BLaER1 (cell line): ENCODE data around the gene IFNL1.
"Not testable (repeated sequence)": the region's sequence is repeated elsewhere in the genome, so short reads cannot be mapped to it uniquely, and the experiment has no call there.

Experiments used
- H3K27ac ChIP-seq: shearing (Covaris generic); formaldehyde crosslinking; 2 replicates; pipeline ENCODE4 v1.8.1; 2022
- H3K27me3 ChIP-seq: shearing (Covaris generic); formaldehyde crosslinking; 2 replicates; pipeline ENCODE4 v1.8.1; 2022
- H3K36me3 ChIP-seq: shearing (Covaris generic); formaldehyde crosslinking; 2 replicates; pipeline ENCODE4 v1.8.1; 2022
- H3K4me1 ChIP-seq: shearing (Covaris generic); formaldehyde crosslinking; 2 replicates; pipeline ENCODE4 v1.8.1; 2022
- H3K4me2 ChIP-seq: shearing (Covaris generic); formaldehyde crosslinking; 2 replicates; pipeline ENCODE4 v1.8.1; 2022
- H3K4me3 ChIP-seq: shearing (Covaris generic); formaldehyde crosslinking; 2 replicates; pipeline ENCODE4 v1.8.1; 2022
- H3K9ac ChIP-seq: shearing (Covaris generic); formaldehyde crosslinking; 2 replicates; pipeline ENCODE4 v1.8.1; 2022
- H3K9me3 ChIP-seq: shearing (Covaris generic); formaldehyde crosslinking; 2 replicates; pipeline ENCODE4 v1.8.1; 2022
- H4K20me1 ChIP-seq: shearing (Covaris generic); formaldehyde crosslinking; 2 replicates; pipeline ENCODE4 v1.8.1; 2022
- Cebpa-rat ChIP-seq: shearing (Covaris generic); IDR thresholded peaks from 2 replicates; pipeline ENCODE4 v1.8.1; 2022

Gene IFNL1

DNA sequence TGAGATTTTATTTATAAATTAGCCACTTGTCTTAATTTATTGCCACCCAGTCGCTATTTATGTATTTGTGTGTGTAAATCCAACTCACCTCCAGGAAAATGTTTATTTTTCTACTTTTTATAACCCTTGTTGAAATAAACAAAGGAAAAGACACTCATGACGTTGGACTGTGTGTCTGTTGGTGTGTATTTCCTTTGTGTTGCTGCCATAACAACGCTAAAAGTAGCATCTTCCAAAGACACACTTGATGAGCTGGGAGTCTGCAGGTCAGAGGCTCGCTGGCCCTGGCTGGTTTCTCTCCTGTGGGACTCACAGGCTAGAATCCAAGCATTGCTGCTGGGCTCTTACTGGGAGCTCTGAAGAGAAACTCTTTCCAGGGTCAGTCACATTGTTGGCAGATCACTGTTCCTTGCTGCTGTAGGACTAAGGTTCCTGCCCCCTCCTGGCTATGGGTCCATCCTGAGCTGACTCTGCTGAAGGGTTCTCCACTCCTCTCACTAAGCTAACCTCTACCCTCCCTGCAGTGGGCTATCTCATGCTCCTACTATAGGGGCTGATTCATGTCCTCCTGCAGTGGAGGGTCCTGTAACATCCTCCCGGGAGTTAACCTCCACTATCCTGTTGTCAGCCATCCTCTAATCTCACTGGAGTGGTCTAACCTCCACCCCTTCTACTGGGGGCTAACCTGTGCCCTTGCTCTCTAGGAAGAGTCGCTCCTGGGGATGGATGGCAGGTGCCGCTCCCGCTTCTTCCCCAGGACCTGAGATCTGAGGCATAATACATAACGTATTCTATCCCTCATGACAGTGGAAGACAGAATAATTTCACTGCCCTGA lies 26.0 kb upstream of the IFNL1 start:
- Histone ChIP-seq H3K36me3 (no peaks in the 10 kb centered on the region), H3K9me3 (peaks cover under 1% of the 10 kb centered on the region), H3K4me3 (no peak overlapping the region), H3K4me1 (peaks cover 15% of the 10 kb centered on the region), H3K27ac (no peak overlapping the region), H3K27me3 (no peaks in the 10 kb centered on the region), H3K9ac (no peak overlapping the region), H4K20me1 (no peaks in the 10 kb centered on the region), H3K4me2 (peak overlapping the region; percentile 24; the same call in 1 of the 2 replicates)
- TF ChIP-seq Cebpa-rat, result no peak

DNA sequence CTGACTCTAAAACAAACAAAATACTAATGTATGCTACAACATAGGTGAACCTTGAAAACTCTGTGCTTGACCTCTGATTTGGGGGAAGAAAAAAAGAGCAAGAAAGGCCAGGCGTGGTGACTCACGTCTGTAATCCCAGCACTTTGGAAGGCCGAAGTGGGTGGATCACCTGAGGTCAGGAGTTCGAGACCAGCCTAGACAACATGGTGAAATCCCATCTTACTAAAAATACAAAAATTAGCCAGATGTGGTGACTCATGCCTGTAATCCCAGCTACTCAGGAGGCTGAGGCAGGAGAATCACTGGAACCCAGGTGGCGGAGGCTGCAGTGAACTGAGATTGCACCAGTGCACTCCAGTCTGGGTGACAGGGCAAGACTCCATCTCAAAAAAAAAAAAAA lies 22.3 kb upstream of the IFNL1 start:
- not testable (repeated sequence) for H3K9ac ChIP-seq, H3K9me3 ChIP-seq, H3K4me3 ChIP-seq, H3K4me1 ChIP-seq, H4K20me1 ChIP-seq, H3K27ac ChIP-seq, H3K27me3 ChIP-seq, H3K4me2 ChIP-seq, H3K36me3 ChIP-seq

DNA sequence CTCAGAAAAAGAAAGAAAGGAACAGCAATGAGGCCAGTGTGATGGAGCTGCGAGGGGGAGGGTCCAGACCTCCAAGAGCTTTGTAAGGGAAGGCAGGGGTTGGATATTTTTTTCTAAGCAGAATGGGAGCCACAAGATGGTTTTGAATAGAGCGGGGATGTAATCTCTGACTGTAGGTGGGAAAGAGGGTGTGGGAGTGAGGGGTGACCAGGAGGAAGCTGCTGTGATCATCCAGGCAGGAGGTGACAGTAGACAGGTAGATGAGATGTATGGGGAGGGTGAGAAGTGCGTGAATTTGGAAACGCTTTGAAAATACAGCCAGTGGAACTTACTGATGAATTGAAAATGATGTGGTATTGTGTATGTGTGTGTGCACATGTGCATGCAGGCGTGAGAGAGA lies 20.6 kb upstream of the IFNL1 start:
- H3K27ac ChIP-seq, result no peak overlapping the region
- no peak for TF ChIP-seq Cebpa-rat
- no peaks in the 10 kb centered on the region for H3K27me3 ChIP-seq
- H3K4me2 ChIP-seq, result no peak overlapping the region
- no peaks in the 10 kb centered on the region for H3K9me3 ChIP-seq
- no peaks in the 10 kb centered on the region for H3K36me3 ChIP-seq
- no peaks in the 10 kb centered on the region for H4K20me1 ChIP-seq
- H3K4me1 ChIP-seq, result no peaks in the 10 kb centered on the region; the same call in 1 of the 2 replicates
- no peak overlapping the region for H3K9ac ChIP-seq
- no peak overlapping the region for H3K4me3 ChIP-seq

DNA sequence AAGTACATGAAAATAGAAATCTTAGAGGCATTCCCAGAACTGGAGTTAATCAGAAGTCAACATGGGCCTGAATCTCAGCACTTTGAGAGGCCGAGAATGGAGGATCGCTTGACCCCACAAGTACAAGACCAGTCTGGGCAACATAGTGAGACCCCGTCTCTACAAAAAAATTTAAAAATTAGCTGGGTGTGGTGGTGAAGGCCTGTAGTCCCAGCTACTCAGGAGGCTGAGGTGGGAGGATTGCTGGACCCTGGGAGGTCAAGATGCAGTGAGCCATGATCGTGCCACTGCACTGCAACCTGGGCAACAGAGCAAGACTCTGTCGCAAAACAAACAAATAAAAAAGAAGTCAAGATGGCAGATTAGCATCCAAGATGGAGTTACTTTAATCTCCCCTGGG lies 19.5 kb upstream of the IFNL1 start:
- H3K36me3 ChIP-seq, result no peaks in the 10 kb centered on the region
- H3K4me2 ChIP-seq, result no peak overlapping the region
- H3K9ac ChIP-seq, result no peak overlapping the region
- H3K9me3 ChIP-seq, result peaks cover 8% of the 10 kb centered on the region
- H3K4me3 ChIP-seq, result no peak overlapping the region
- H3K27me3 ChIP-seq, result no peaks in the 10 kb centered on the region
- no peak overlapping the region for H3K27ac ChIP-seq
- no peak for TF ChIP-seq Cebpa-rat
- no peaks in the 10 kb centered on the region for H3K4me1 ChIP-seq
- H4K20me1 ChIP-seq, result no peaks in the 10 kb centered on the region

DNA sequence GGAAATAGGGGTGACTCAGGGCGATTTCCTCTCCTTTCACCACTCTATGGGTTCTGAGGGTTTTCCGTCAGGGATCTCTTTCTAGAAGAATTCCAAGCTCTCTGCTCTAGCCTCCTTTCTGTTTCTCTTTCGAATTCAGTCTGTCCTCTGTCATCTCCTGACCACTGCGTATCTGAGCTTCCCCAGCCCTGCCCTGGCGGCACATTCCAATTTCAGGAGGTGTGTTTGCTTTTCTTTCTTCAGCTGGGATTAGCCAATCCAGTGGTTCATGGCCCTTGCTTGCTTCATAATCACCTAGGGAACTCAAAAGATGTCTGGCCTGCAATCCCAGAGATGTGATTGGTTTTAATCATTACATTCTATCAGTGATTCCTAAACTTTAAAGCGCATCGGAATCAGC lies 18.6 kb upstream of the IFNL1 start:
- H3K27me3 ChIP-seq, result no peaks in the 10 kb centered on the region
- no peak overlapping the region for H3K27ac ChIP-seq
- no peaks in the 10 kb centered on the region for H4K20me1 ChIP-seq
- H3K4me2 ChIP-seq, result no peak overlapping the region
- no peak overlapping the region for H3K4me3 ChIP-seq
- TF ChIP-seq Cebpa-rat, result no peak
- no peaks in the 10 kb centered on the region for H3K4me1 ChIP-seq
- H3K9ac ChIP-seq, result no peak overlapping the region
- H3K9me3 ChIP-seq, result peaks cover 16% of the 10 kb centered on the region
- no peaks in the 10 kb centered on the region for H3K36me3 ChIP-seq

DNA sequence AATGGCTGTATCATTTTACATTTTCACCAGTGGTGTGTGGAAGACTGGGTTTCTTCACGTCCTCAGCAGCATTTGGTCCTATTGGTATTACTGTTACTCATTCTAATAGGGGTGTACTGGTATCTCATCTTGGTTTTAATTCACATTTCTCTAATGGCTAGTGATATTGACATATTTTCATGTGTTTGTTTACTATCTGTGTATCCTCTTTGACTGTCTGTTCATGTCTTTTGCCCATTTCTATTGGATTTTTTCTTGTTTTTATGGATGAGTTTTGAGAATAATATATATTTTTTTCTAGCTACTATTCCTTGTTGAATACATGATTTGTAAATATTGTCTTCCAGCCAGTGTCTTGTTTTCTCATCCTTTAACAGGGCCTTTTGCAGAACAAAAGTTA lies 14.2 kb upstream of the IFNL1 start:
- Histone ChIP-seq H4K20me1 (no peaks in the 10 kb centered on the region), H3K27me3 (no peaks in the 10 kb centered on the region), H3K4me3 (no peak overlapping the region), H3K36me3 (no peaks in the 10 kb centered on the region), H3K4me1 (no peaks in the 10 kb centered on the region), H3K9ac (no peak overlapping the region), H3K27ac (no peak overlapping the region), H3K9me3 (peaks cover 34% of the 10 kb centered on the region), H3K4me2 (no peak overlapping the region)
- no peak for TF ChIP-seq Cebpa-rat

DNA sequence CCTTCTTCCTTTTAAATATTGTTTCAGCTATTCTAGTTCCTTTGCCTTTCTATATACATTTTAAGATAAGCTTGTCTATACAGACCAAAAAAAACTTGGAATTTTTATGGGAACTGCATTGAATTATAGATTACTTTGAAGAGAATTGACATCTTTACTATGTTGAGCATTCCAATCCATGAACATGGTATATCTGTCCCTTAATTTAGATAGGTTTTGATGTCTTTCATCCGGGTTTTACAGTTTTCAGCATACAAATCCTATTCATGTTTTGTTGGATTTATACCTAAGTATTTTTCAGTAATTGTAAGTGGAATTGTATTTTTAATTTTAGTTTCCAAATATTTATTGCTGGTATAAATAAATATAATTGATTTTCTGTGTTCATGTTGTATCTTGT lies 12.2 kb upstream of the IFNL1 start:
- Histone ChIP-seq H3K9me3 (peaks cover 34% of the 10 kb centered on the region), H3K4me1 (no peaks in the 10 kb centered on the region), H3K4me2 (no peak overlapping the region), H3K4me3 (no peak overlapping the region), H3K27ac (no peak overlapping the region), H3K36me3 (no peaks in the 10 kb centered on the region), H4K20me1 (no peaks in the 10 kb centered on the region), H3K9ac (no peak overlapping the region), H3K27me3 (no peaks in the 10 kb centered on the region)
- no peak for TF ChIP-seq Cebpa-rat

DNA sequence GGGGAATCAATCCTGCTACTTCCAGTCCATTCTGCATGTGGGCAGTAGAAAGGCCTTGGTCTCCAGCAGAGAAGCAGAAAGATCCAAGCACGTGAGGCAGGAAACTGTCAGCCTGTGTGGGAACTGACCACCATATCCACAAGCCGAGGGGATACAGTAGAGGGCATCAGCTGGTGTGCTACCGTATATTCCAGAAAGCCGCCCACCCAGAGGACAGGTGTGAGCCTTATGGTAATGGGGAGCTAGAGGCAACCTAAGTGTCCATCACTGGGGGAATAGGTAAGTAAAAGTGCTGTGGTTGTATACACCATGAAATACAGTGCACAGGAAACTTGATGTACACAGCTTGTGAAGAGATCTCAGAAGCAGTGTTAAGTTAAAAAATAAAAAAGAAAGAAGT lies 2.8 kb upstream of the IFNL1 start:
- H3K9me3 ChIP-seq, result peaks cover 11% of the 10 kb centered on the region; the same call in 1 of the 2 replicates
- no peak overlapping the region for H3K4me2 ChIP-seq
- no peaks in the 10 kb centered on the region for H3K36me3 ChIP-seq
- no peak for TF ChIP-seq Cebpa-rat
- H3K4me3 ChIP-seq, result no peak overlapping the region
- H3K27me3 ChIP-seq, result no peaks in the 10 kb centered on the region
- H3K9ac ChIP-seq, result no peak overlapping the region
- H3K27ac ChIP-seq, result no peak overlapping the region
- H4K20me1 ChIP-seq, result no peaks in the 10 kb centered on the region
- peaks cover 8% of the 10 kb centered on the region; the same call in 1 of the 2 replicates for H3K4me1 ChIP-seq

DNA sequence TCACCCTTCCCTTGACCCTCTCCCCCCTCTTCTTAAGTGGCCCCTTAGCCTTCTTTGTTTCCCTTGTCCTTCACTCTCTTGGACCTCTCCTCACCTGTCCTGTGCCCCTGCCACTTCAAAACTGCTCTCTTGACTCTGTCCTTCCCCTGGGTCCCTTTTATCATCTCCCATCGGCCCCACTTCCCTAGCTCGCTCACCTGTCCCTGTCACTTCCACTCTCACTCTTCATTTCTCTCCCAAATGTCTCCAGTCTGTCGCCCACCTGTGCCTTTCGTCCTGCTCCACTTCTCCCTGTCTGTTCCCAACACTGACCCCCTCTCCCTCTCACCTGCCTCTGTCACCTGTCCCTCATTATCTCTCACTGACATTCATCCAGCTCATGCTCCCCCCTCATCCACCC lies 699 bp downstream of the IFNL1 start:
- peaks cover 8% of the 10 kb centered on the region; the same call in 1 of the 2 replicates for H3K4me1 ChIP-seq

DNA sequence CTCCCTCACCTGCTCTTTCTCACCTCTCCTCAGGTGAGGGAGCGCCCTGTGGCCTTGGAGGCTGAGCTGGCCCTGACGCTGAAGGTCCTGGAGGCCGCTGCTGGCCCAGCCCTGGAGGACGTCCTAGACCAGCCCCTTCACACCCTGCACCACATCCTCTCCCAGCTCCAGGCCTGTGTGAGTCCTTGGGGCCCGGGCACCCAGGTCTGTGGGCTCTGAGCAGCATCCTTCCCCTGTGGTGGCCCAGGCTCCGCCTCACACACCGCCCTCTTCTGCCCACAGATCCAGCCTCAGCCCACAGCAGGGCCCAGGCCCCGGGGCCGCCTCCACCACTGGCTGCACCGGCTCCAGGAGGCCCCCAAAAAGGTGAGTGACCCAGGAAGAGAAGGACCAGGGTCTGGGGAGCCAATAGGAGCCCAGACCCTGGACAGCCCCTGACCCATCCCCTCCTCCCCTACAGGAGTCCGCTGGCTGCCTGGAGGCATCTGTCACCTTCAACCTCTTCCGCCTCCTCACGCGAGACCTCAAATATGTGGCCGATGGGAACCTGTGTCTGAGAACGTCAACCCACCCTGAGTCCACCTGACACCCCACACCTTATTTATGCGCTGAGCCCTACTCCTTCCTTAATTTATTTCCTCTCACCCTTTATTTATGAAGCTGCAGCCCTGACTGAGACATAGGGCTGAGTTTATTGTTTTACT lies 1.9 kb downstream of the IFNL1 start:
- Histone ChIP-seq H3K9me3 (no peaks in the 10 kb centered on the region), H3K4me1 (peaks cover 8% of the 10 kb centered on the region; the same call in 1 of the 2 replicates), H4K20me1 (no peaks in the 10 kb centered on the region), H3K9ac (0 out of 2 replicates have a peak overlapping the region, but pooled peaks have one; percentile 8), H3K27ac (no peak overlapping the region), H3K4me3 (no peak overlapping the region), H3K36me3 (no peaks in the 10 kb centered on the region), H3K4me2 (peak overlapping the region; percentile 30; the same call in 1 of the 2 replicates), H3K27me3 (no peaks in the 10 kb centered on the region)
- no peak for TF ChIP-seq Cebpa-rat

More for the DNA sequence above, 699 bp downstream of the IFNL1 start:
- H3K36me3 ChIP-seq, result no peaks in the 10 kb centered on the region
- no peaks in the 10 kb centered on the region for H4K20me1 ChIP-seq
- no peaks in the 10 kb centered on the region for H3K27me3 ChIP-seq
- H3K4me2 ChIP-seq, result no peak overlapping the region
- no peak overlapping the region for H3K4me3 ChIP-seq
- no peak for TF ChIP-seq Cebpa-rat
- H3K9ac ChIP-seq, result no peak overlapping the region
- no peaks in the 10 kb centered on the region for H3K9me3 ChIP-seq
- H3K27ac ChIP-seq, result no peak overlapping the region
